ENCODE results near the gene UBE2O. TPM values are rescaled to one million over a fixed set of nuclear protein-coding genes. Genes with fewer than 3 reads are reported as not detected.

UBE2O gene
- total and polyA plus RNA-seq, 2 donors (not counting 1 experiment from before 2014, with no cell fraction given): 11.5 to 12.4 TPM

DNA sequence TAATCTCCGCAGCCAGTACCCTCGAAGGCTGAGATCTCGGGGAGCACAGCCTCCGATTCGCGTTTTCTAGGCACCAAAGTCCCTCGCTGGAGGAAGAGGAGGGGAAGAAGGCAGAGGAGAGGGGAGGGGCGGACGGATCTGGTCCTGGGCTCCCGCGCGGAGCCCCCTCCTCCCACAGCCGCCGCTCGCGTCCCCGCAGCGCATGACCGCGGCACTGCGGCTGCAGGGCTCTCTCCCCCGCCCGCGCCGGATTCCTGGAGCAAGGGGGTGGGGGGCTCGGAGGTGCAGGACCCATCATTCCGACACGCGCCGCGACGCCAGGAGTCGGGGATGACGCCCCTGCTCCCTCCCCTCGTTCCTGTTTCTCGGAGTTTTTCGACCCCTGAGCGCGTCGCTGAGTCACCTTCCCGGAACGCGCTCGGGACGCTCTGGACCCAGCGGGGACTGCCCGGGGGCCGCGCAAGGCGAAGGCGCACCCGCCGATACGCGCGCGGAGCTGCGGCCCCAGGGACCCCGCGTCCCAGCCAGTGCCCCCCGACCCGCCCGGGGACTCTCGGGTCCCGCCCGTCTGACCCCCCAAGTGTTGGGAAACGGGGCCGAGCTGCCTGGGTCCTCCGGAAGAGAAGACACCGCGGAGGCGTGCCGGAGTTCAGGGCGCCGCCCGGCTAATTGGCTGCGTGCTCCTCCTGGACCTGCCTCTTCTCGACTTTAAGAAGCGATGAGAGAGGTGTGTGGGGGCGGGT lies 70.0 kb downstream of the UBE2O start:
- peak overlapping the region; percentile 79 for H3K4me2 ChIP-seq (ENCODE audit: extremely low read depth, insufficient read depth, low read length)
- H3K79me2 ChIP-seq (ENCODE audit: control insufficient read depth, insufficient read depth, low read length): peaks cover 12% of the 10 kb centered on the region
- H3K4me3 ChIP-seq (replicated peaks in 1 of 4; ENCODE audit: control extremely low read depth in 1 of 4, insufficient read depth in 1 of 4, low read depth in 3 of 4, low read length in 4 of 4): peak overlapping the region; percentile 49 to 62 (median 52)
- H3K4me1 ChIP-seq (ENCODE audit: control insufficient read depth, extremely low read depth, insufficient read depth, low read length): peaks cover 4% of the 10 kb centered on the region
- no peaks in the 10 kb centered on the region for H3K9me3 ChIP-seq (ENCODE audit: control insufficient read depth, insufficient read depth, low read depth, low read length)
- no peak overlapping the region for H2AFZ ChIP-seq (ENCODE audit: low read length)
- peak overlapping the region; percentile 92 for H3K27ac ChIP-seq (ENCODE audit: insufficient read depth, low read length)
- peaks cover 2% of the 10 kb centered on the region for H3K36me3 ChIP-seq (ENCODE audit: control insufficient read depth, insufficient read depth, low read length)
- no peaks in the 10 kb centered on the region for H4K20me1 ChIP-seq (ENCODE audit: control insufficient read depth, extremely low read depth, insufficient read depth, low read length)
- peak; percentile 39 to 86 for DNase-seq (ENCODE audit: low read depth in 2 of 2)
- TF ChIP-seq EZH2 (IDR thresholded peaks at IDR 0.05; ENCODE audit: low read length, missing control alignments): no peak
- TF ChIP-seq, protein P1, sequence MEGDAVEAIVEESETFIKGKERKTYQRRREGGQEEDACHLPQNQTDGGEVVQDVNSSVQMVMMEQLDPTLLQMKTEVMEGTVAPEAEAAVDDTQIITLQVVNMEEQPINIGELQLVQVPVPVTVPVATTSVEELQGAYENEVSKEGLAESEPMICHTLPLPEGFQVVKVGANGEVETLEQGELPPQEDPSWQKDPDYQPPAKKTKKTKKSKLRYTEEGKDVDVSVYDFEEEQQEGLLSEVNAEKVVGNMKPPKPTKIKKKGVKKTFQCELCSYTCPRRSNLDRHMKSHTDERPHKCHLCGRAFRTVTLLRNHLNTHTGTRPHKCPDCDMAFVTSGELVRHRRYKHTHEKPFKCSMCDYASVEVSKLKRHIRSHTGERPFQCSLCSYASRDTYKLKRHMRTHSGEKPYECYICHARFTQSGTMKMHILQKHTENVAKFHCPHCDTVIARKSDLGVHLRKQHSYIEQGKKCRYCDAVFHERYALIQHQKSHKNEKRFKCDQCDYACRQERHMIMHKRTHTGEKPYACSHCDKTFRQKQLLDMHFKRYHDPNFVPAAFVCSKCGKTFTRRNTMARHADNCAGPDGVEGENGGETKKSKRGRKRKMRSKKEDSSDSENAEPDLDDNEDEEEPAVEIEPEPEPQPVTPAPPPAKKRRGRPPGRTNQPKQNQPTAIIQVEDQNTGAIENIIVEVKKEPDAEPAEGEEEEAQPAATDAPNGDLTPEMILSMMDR (conservative IDR thresholded peaks at IDR 0.05 in 1 of 2, IDR thresholded peaks at IDR 0.05 in 1 of 2; ENCODE audit: low read depth in 1 of 2, low read length in 2 of 2): no peak
- H3K9ac ChIP-seq (ENCODE audit: insufficient read depth, low read length): peak overlapping the region; percentile 91
- H3K27me3 ChIP-seq (ENCODE audit: control insufficient read depth, insufficient read depth, low read length): no peaks in the 10 kb centered on the region

- Histone ChIP-seq H2AFZ (ENCODE audit: low read length) (no peak overlapping the region), H3K4me2 (ENCODE audit: extremely low read depth, insufficient read depth, low read length) (peak overlapping the region; percentile 79), H4K20me1 (ENCODE audit: control insufficient read depth, extremely low read depth, insufficient read depth, low read length) (no peaks in the 10 kb centered on the region), H3K9ac (ENCODE audit: insufficient read depth, low read length) (peak overlapping the region; percentile 91), H3K27ac (ENCODE audit: insufficient read depth, low read length) (peak overlapping the region; percentile 92), H3K4me1 (ENCODE audit: control insufficient read depth, extremely low read depth, insufficient read depth, low read length) (peaks cover 4% of the 10 kb centered on the region), H3K9me3 (ENCODE audit: control insufficient read depth, insufficient read depth, low read depth, low read length) (no peaks in the 10 kb centered on the region), H3K27me3 (ENCODE audit: control insufficient read depth, insufficient read depth, low read length) (no peaks in the 10 kb centered on the region), H3K4me3 (replicated peaks in 1 of 4; ENCODE audit: control extremely low read depth in 1 of 4, insufficient read depth in 1 of 4, low read depth in 3 of 4, low read length in 4 of 4) (peak overlapping the region; percentile 9 to 62 (median 52)), H3K36me3 (ENCODE audit: control insufficient read depth, insufficient read depth, low read length) (peaks cover 2% of the 10 kb centered on the region), H3K79me2 (ENCODE audit: control insufficient read depth, insufficient read depth, low read length) (peaks cover 12% of the 10 kb centered on the region)
- peak in 1 of 2 donors; percentile 80 for DNase-seq (ENCODE audit: low read depth in 2 of 2)
- TF ChIP-seq, protein P1 (conservative IDR thresholded peaks at IDR 0.05 in 1 of 2, IDR thresholded peaks at IDR 0.05 in 1 of 2; ENCODE audit: low read depth in 1 of 2, low read length in 2 of 2): no peak
- no peak for TF ChIP-seq EZH2 (IDR thresholded peaks at IDR 0.05; ENCODE audit: low read length, missing control alignments)
These were observed 70.6 kb downstream of the UBE2O start for GRCh38 chr17:76382351-76382802.

- Histone ChIP-seq H3K27me3 (ENCODE audit: control insufficient read depth, insufficient read depth, low read length) (no peaks in the 10 kb centered on the region), H3K9me3 (ENCODE audit: control insufficient read depth, insufficient read depth, low read depth, low read length) (no peaks in the 10 kb centered on the region), H3K4me1 (ENCODE audit: control insufficient read depth, extremely low read depth, insufficient read depth, low read length) (peaks cover 4% of the 10 kb centered on the region), H3K4me3 (replicated peaks in 1 of 4; ENCODE audit: control extremely low read depth in 1 of 4, insufficient read depth in 1 of 4, low read depth in 3 of 4, low read length in 4 of 4) (no peak overlapping the region), H3K27ac (ENCODE audit: insufficient read depth, low read length) (no peak overlapping the region), H3K79me2 (ENCODE audit: control insufficient read depth, insufficient read depth, low read length) (peaks cover 9% of the 10 kb centered on the region), H3K9ac (ENCODE audit: insufficient read depth, low read length) (no peak overlapping the region), H3K36me3 (ENCODE audit: control insufficient read depth, insufficient read depth, low read length) (no peaks in the 10 kb centered on the region), H4K20me1 (ENCODE audit: control insufficient read depth, extremely low read depth, insufficient read depth, low read length) (no peaks in the 10 kb centered on the region), H2AFZ (ENCODE audit: low read length) (no peak overlapping the region), H3K4me2 (ENCODE audit: extremely low read depth, insufficient read depth, low read length) (no peak overlapping the region)
- TF ChIP-seq, protein P1 (conservative IDR thresholded peaks at IDR 0.05 in 1 of 2, IDR thresholded peaks at IDR 0.05 in 1 of 2; ENCODE audit: low read depth in 1 of 2, low read length in 2 of 2): no peak
- TF ChIP-seq EZH2 (IDR thresholded peaks at IDR 0.05; ENCODE audit: low read length, missing control alignments): no peak
- peak in 1 of 2 donors; percentile 42 for DNase-seq (ENCODE audit: low read depth in 2 of 2)
These were observed 71.2 kb downstream of the UBE2O start for GRCh38 chr17:76381633-76382350.

Data from fibroblast of lung (primary cell).